SH-SY5Y (cell line): ENCODE data around the gene E2F1.

Source experiments
- GATA2 ChIP-seq: IDR thresholded peaks from 2 replicates; pipeline ENCODE4 v1.6.1; 2011; ENCODE audit warnings: mild to moderate bottlenecking, low read depth, low read length
- GATA3 ChIP-seq: IDR thresholded peaks from 2 replicates; pipeline ENCODE4 v1.6.1; 2011; ENCODE audit warnings: low read depth, mild to moderate bottlenecking, low read length, moderate library complexity

DNA sequence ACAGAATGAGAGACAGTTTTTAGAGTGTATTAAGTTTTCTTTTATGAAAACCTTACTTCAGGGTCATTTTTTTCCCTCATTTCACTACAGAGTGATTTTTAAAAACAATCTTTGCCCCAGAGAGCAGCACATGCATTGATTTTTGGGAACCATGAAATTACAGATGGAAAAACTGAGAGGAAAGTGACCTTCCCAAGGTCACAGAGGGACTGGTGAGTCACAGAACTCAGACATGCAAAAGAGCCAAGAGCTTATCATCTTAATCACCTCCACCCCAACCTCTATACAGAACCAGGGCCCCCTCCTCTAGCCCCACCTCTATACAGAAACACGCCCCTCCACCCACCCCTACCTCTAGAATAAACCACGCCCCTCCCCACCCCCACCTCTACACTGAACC, 23.2 kb upstream of the E2F1 start:
- TF ChIP-seq GATA2 (no peak), GATA3 (no peak)
